Endometrial microvascular endothelial cells (primary cell): ENCODE measurements around the gene GLCE. TPM values are rescaled to one million over a fixed set of nuclear protein-coding genes. Genes with fewer than 3 reads are reported as not detected.

ENCODE experiments used
- total RNA-seq: library from RNA; depleted of rRNA; stranded (reverse); fragments of >200 nt; gene quantifications from one replicate; pipeline ENCODE4 v1.2.3, GENCODE V29; 2015; ENCODE audit errors: inconsistent ontology term

GLCE gene
- total RNA-seq, 1 donor from 2014 or later, result 103 TPM

Other genes starting within 250 kb of the GLCE start
- 1.5 TPM for gene SPESP1, start 230.1 kb upstream of the GLCE start, total RNA-seq
- gene NOX5, start 145.9 kb upstream of the GLCE start, total RNA-seq, result under 0.01 TPM
- gene PAQR5, start 138.3 kb downstream of the GLCE start, total RNA-seq, result 0.09 TPM